Stomach (tissue), 9 donors: Measurements from ENCODE around the gene NIM1K. TPM values are rescaled to one million over a fixed set of nuclear protein-coding genes. Genes with fewer than 3 reads are reported as not detected.
"Not testable (repeated sequence)": the region's sequence is repeated elsewhere in the genome, so short reads cannot be mapped to it uniquely, and the experiment has no call there.

Experiments used
- DNase-seq, 2 donors: peaks; one replicate each; pipeline versions ENCODE4 v3.0.0 to v3.0.0-alpha.2; 2013 to 2019
- H3K27ac ChIP-seq, 5 donors: fragments of 200-600 bp in 4 of 5; sonication (generic) in 4 of 5; one replicate each; pipeline ENCODE4 v1.5.1; 2013 to 2019; ENCODE audit warnings: mild to moderate bottlenecking in 1 of 5, moderate library complexity in 1 of 5
- H3K27me3 ChIP-seq, 3 donors: fragments of 200-600 bp; sonication (generic); one replicate each; pipeline ENCODE4 v1.5.1; 2017 to 2019; ENCODE audit warnings: mixed run types in 1 of 3
- H3K36me3 ChIP-seq, 4 donors: fragments of 200-600 bp; sonication (generic); 1 replicate in 3 of 4; 2 replicates in 1 of 4; pipeline ENCODE4 v1.5.1; 2016 to 2019
- H3K4me1 ChIP-seq, 4 donors: fragments of 200-600 bp; sonication (generic); one replicate each; pipeline ENCODE4 v1.5.1; 2016 to 2019
- H3K4me3 ChIP-seq, 4 donors: fragments of 200-600 bp; sonication (generic) in 3 of 4; one replicate each; pipeline ENCODE4 v1.5.1; 2016 to 2019; ENCODE audit warnings: mild to moderate bottlenecking in 1 of 4
- H3K9me3 ChIP-seq, 4 donors: fragments of 200-600 bp; sonication (generic); one replicate each; pipeline ENCODE4 v1.5.1; 2016 to 2019
- EP300 ChIP-seq: sonication (generic); formaldehyde crosslinking; IDR thresholded peaks from one replicate; pipeline ENCODE4 v1.6.1; 2017; ENCODE audit warnings: antibody characterized with exemption
- POLR2A ChIP-seq, 4 donors: fragments of 450-650 bp; IDR thresholded peaks; one replicate each; pipeline ENCODE4 v1.6.1; 2016; ENCODE audit warnings: antibody characterized with exemption in 4 of 4, control low read depth in 2 of 4, mild to moderate bottlenecking in 1 of 4, moderate library complexity in 1 of 4
- POLR2AphosphoS5 ChIP-seq, 3 donors: sonication (generic); formaldehyde crosslinking; IDR thresholded peaks; one replicate each; pipeline ENCODE4 v1.6.1; 2016; ENCODE audit warnings: antibody characterized with exemption in 3 of 3
- WGBS, 5 donors: extraction: QIAGEN DNeasy Blood & Tissue Kit in 3 of 5; methylation state at CpG; one replicate each; pipeline versions ENCODE4 v1.1.5 to v1.1.7; 2013 to 2018; 5-methylcytosine and 5-hydroxymethylcytosine counted together
- intact Hi-C: fragments of 100-400 bp; cut with DNase I; formaldehyde crosslinking; loops from one replicate; pipeline ENCODE4 v1.15.1; 2023; ENCODE audit warnings: low total_unique reads
- polyA plus RNA-seq, 3 donors: library from polyadenylated mRNA; stranded (reverse); fragments of 200-250 nt; gene quantifications; one replicate each; pipeline ENCODE4 v1.2.3, GENCODE V29; 2013
- total RNA-seq, 5 donors: library from RNA; depleted of rRNA; stranded (reverse); fragments of >200 nt; gene quantifications; one replicate each; pipeline versions ENCODE4 v1.1.0 to v1.2.3, GENCODE V29; 2014 to 2016
- TF ChIP-seq, protein P1 (sequence below), 7 experiments: fragments of 450-650 bp in 4 of 7; fragments of 200-600 bp in 3 of 7; sonication (generic) in 3 of 7; IDR thresholded peaks; one replicate each; pipeline ENCODE4 v1.5.1; 2016 to 2019; ENCODE audit warnings: antibody characterized with exemption in 7 of 7, control low read depth in 2 of 7, mild to moderate bottlenecking in 1 of 7
- donor health status: healthy with polysubstance abuse.
- donor health status: Bipolar disorder and iron deficiency.
- donor health status: healthy.

NIM1K gene
- total and polyA plus RNA-seq, 8 donors, result 0.43 to 3.5 (median 0.74) TPM; not detected in 2

DNA sequence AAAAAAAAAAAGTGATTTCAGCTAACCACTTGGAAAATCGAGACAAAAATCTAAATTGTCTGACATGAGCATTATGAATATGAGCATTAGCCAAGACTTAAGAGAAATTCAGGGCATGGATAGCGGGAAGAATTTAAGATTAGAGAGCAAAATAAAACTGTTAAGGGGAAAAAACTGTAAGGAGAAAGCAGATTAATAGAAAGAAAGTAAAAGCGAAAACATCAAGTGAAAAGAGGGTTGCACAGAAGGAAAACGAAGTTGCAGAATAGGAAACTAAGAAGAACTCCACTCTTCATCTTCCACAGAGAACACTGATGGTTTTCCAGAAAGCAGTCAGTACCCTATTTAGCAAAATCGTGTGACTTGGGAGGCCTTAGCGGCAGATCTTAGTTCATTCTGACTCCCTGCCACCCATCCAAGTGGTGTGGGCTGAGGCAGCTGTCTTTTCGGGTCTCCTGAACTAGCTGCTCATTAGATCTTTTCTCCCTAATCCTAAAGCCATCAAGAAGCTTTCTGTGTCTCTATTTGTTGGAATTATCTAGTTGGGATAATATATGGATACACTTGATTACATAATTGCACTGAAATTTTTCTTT lies 3.7 kb downstream of the NIM1K start:
- TF ChIP-seq POLR2AphosphoS5 (IDR thresholded peaks at IDR 0.05) (no peak), POLR2A (IDR thresholded peaks at IDR 0.05) (no peak), EP300 (no peak)
- TF ChIP-seq, protein P1, sequence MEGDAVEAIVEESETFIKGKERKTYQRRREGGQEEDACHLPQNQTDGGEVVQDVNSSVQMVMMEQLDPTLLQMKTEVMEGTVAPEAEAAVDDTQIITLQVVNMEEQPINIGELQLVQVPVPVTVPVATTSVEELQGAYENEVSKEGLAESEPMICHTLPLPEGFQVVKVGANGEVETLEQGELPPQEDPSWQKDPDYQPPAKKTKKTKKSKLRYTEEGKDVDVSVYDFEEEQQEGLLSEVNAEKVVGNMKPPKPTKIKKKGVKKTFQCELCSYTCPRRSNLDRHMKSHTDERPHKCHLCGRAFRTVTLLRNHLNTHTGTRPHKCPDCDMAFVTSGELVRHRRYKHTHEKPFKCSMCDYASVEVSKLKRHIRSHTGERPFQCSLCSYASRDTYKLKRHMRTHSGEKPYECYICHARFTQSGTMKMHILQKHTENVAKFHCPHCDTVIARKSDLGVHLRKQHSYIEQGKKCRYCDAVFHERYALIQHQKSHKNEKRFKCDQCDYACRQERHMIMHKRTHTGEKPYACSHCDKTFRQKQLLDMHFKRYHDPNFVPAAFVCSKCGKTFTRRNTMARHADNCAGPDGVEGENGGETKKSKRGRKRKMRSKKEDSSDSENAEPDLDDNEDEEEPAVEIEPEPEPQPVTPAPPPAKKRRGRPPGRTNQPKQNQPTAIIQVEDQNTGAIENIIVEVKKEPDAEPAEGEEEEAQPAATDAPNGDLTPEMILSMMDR (IDR thresholded peaks at IDR 0.05), result no peak
- 77 to 85% (median 81%) methylated on average over 7 of the region's 7 CpGs for WGBS, 5 donors
- intact Hi-C loops, result no loop called here

DNA sequence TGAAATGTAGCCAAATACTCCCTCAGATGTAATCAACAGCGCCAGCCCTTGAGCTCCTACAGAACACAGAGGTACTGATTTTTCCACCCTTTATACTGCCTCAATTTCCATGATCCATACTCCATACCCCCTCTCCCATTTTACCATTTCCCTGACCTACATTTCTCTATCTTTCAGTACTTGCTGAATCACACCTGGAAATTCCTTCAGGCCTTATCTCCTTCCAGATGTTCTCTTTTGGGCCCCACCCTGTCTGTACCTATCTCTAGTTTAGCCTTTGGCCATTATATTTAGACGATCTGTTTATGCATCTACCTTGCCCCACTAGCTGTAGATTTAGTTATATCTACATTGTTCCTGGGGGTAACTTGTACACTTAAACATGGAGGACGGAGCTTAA lies 5.5 kb downstream of the NIM1K start:
- no peak for DNase-seq
- Histone ChIP-seq H3K4me3 (no peak overlapping the region), H3K9me3 (no peaks in the 10 kb centered on the region), H3K27me3 (peaks cover 0 to 4% (median 0%) of the 10 kb centered on the region in 3 donors), H3K36me3 (no peaks in the 10 kb centered on the region), H3K27ac (no peak overlapping the region), H3K4me1 (peaks cover 0 to 18% (median 13%) of the 10 kb centered on the region in 4 donors)
- WGBS, 5 donors, result 58 to 66% (median 63%) methylated on average over 3 of the region's 3 CpGs
- intact Hi-C loops, result no loop called here
- TF ChIP-seq POLR2AphosphoS5 (IDR thresholded peaks at IDR 0.05) (no peak), EP300 (no peak), POLR2A (IDR thresholded peaks at IDR 0.05) (no peak)
- TF ChIP-seq, protein P1 (IDR thresholded peaks at IDR 0.05), result no peak

More for the DNA sequence above, 3.7 kb downstream of the NIM1K start:
- peaks cover 0 to 14% (median 5%) of the 10 kb centered on the region in 3 donors for H3K27me3 ChIP-seq
- H3K9me3 ChIP-seq, result no peaks in the 10 kb centered on the region
- no peak overlapping the region for H3K27ac ChIP-seq
- H3K4me1 ChIP-seq, result peaks cover 12 to 35% (median 29%) of the 10 kb centered on the region in 4 donors
- no peak for DNase-seq
- no peak overlapping the region for H3K4me3 ChIP-seq
- H3K36me3 ChIP-seq, result no peaks in the 10 kb centered on the region

DNA sequence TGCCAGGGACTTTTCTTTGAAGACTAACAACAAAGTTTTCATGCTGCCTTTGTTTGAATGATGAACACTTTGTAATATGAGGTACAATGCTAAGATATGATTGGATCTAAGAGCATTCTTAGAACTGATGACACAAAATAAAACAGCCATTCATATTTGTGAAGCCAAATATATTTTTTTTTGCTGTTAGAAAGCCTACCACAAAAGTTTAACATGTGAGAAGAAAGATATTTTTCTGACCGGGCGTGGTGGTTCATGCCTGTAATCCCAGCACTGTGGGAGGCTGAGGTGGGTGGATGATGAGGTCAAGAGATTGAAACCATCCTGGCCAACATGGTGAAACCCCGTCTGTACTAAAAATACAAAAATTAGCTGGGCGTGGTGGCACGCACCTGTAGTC lies 9.4 kb downstream of the NIM1K start:
- H3K9me3 ChIP-seq, intact Hi-C loops, H3K27me3 ChIP-seq, H3K4me1 ChIP-seq, H3K4me3 ChIP-seq, H3K27ac ChIP-seq, H3K36me3 ChIP-seq, DNase-seq: not testable (repeated sequence)
- 74 to 79% (median 77%) methylated on average over 5 of the region's 5 CpGs for WGBS, 5 donors

DNA sequence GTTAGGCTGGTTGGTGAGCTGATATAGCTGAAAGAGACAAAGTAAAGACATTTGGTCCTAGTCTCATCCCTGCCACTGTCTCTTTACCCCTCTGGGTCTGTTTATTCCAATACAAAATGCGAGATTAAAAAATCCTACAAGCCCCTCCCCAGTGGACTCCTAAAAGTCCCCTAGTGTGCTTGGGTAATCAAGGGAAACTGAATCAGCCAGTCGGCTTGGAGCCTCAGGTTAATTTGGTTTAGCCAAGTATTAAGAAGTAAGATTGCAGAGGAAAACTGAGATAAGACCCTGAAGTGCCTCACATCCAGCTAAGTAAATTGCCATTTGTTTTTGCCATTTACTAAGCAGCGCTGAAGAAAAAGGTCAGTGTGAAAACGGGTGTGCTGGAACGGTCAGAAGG lies 10.4 kb downstream of the NIM1K start:
- 26 to 42% (median 33%) methylated on average over 5 of the region's 5 CpGs for WGBS, 5 donors
- intact Hi-C loops, result no loop called here
- Histone ChIP-seq H3K36me3 (no peaks in the 10 kb centered on the region), H3K4me1 (peaks cover 0 to 7% (median 0%) of the 10 kb centered on the region in 4 donors), H3K27ac (peak overlapping the region; percentile 43 to 77 (median 60)), H3K4me3 (no peak overlapping the region), H3K9me3 (no peaks in the 10 kb centered on the region), H3K27me3 (no peaks in the 10 kb centered on the region)
- peak in 1 of 3 donors; percentile 4 for TF ChIP-seq POLR2AphosphoS5 (IDR thresholded peaks at IDR 0.05)
- TF ChIP-seq, protein P1 (IDR thresholded peaks at IDR 0.05), result no peak
- no peak for TF ChIP-seq EP300
- no peak for TF ChIP-seq POLR2A (IDR thresholded peaks at IDR 0.05)
- DNase-seq, result peak in 1 of 2 donors; percentile 22

DNA sequence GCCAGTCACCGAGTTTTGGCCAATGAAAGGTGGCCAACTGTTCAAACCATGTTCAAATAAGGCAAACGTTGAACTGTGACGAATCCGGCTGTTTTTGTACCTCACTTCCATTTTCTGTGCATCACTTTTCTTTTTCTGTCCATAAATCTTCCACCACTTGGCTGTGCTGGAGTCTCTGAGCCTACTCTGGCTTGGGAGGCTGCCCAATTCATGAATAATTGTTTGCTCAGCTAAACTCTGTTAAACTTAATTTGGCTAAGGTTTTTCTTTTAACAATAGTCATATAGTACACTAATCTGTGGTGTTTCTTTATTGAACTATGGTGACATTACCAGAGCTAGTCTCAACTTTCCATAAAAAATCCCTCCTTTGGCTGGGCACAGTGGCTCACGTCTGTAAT lies 11.3 kb downstream of the NIM1K start:
- peak in 1 of 2 donors; percentile 48 for DNase-seq
- intact Hi-C loops, result no loop called here
- no peaks in the 10 kb centered on the region for H3K36me3 ChIP-seq
- peak overlapping the region; percentile 43 to 66 (median 58) for H3K27ac ChIP-seq
- H3K4me1 ChIP-seq, result peaks cover 0 to 7% (median 0%) of the 10 kb centered on the region in 4 donors
- TF ChIP-seq POLR2A (IDR thresholded peaks at IDR 0.05), result no peak
- TF ChIP-seq, protein P1 (IDR thresholded peaks at IDR 0.05), result peak in 1 of 7 experiments; percentile 47
- H3K4me3 ChIP-seq, result no peak overlapping the region
- WGBS, 5 donors, result 42 to 70% (median 52%) methylated on average over 5 of the region's 5 CpGs
- no peaks in the 10 kb centered on the region for H3K9me3 ChIP-seq
- no peaks in the 10 kb centered on the region for H3K27me3 ChIP-seq
